RKO (cell line): Measurements from ENCODE around the gene DTWD2.
A peak's percentile ranks its signal among the peaks of the same experiment; 100 is the strongest.
"Not testable (repeated sequence)": the region's sequence is repeated elsewhere in the genome, so short reads cannot be mapped to it uniquely, and the experiment has no call there.

Experiments used
- DNase-seq: peaks from one replicate; pipeline ENCODE4 v3.0.0-alpha.2; 2016; ENCODE audit warnings: low spot score

Gene DTWD2

DNA sequence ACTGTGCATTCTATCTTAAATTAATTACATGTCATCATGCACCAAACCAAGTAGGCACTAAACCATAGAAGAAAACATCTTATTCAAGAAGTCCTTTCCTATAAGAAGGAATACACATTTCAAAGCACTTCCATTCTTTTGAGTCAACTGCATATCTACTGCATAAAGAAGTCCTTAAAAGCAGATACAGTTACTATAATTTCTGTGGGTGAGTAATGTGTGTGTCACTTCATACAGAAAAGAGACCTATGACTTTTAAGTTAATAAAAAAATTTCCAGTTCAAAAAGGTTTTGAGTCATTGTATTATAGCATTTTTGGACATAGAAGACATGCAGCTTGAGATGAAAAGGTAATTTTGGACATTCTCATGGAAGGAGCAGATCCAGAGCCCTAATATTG is 125.0 kb downstream of the DTWD2 start:
- peak; percentile 61 for DNase-seq

- peak; percentile 58 for DNase-seq
Observed at GRCh38 chr5:118862596-118862995, 125.8 kb downstream of the DTWD2 start.

GRCh38 chr5:118857700-118858099 is 130.6 kb downstream of the DTWD2 start:
- DNase-seq, result no peak

DNA sequence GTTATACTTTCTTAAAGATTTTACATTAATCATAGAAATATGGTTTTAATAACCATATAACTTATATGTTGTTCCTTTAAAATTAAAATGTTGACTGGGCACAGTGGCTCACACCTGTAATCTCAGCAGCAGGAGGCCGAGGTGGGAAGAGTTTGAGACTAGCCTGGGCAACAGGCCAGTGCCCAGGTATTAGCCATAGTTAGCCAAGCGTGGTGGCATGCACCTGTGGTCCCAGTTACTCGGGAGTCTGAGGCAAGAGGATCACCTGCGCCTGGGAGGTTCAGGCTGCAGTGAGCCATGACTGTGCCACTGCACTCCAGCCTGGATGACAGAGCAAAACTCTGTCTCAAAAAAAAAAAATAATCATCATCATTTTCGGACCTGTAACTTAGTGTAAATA is 133.5 kb downstream of the DTWD2 start:
- DNase-seq, result no peak

GRCh38 chr5:118851785-118852184 is 136.6 kb downstream of the DTWD2 start:
- DNase-seq, result not testable (repeated sequence)

DNA sequence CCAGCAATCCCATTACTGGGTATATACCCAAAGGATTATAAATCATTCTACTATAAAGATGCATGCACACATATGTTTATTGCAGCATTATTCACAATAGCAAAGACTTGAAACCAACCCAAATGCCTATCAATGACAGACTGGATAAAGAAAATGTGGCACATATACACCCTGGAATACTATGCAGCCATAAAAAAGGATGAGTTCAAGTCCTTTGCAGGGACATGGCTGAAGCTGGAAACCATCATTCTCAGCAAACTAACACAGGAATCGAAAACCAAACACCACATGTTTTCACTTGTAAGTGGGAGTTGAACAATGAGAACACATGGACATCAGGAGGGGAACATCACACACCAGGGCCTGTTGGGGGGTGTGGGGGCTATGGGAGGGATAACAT is 138.8 kb downstream of the DTWD2 start:
- not testable (repeated sequence) for DNase-seq

GRCh38 chr5:118844351-118844750 is 144.0 kb downstream of the DTWD2 start:
- no peak for DNase-seq

- no peak for DNase-seq
Observed at GRCh38 chr5:118834710-118835109, 153.6 kb downstream of the DTWD2 start.

GRCh38 chr5:118832974-118833373 is 155.4 kb downstream of the DTWD2 start:
- no peak for DNase-seq

DNA sequence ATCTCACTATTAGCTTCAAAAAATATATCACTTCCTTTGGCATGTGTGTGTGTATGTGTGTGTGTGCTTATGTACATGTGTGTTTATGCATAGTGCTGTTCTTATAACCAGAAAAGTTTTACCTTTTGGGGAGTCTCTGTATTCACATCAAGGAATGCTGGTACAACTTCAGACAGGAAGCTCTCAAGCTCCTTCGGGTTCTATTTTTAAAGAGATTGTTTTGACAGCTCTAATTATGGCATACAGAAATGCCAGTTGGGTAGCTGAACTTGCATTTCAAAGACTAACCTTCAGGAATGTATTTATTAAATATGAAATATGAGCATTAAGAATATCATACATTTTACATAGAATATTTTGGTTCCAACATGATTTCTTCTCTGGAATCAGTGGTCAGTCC is 163.1 kb downstream of the DTWD2 start:
- no peak for DNase-seq

DNA sequence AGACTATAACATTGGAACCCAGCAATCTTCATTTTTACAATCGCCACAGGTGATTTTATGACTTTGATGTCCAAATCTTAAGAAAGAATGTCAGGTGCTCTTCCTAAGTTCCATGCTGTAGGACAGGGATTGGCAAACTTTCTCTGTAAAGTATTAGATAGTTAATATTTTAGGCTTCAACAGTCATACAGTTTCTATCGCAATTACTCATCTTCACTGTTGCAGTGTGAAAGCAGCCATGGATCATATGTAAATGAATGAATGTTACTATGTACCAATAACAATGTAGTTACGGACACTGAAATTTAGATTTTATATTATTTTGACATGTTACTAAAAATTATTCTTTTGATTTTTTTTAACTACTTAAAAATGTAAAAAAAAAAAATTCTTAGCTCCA is 169.7 kb downstream of the DTWD2 start:
- DNase-seq, result no peak

DNA sequence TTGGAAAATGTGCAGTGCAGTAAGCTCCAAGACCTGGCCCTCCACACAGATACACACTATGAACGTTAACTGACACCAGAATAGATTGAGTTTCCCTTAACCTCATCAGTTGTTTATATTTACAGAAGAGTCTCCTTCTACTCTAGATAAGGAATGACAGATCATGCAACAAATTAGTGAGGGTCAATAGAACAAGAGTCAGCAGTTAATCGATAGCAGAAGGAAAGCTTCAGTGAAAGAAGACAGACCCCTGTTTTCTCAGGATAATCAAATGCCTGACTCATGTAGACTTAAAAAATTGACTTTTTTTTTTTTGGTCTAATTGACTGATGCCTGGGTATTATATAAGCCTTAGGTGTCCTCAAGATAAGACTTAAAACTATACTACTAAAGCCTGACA is 179.9 kb downstream of the DTWD2 start:
- DNase-seq, result no peak

DNA sequence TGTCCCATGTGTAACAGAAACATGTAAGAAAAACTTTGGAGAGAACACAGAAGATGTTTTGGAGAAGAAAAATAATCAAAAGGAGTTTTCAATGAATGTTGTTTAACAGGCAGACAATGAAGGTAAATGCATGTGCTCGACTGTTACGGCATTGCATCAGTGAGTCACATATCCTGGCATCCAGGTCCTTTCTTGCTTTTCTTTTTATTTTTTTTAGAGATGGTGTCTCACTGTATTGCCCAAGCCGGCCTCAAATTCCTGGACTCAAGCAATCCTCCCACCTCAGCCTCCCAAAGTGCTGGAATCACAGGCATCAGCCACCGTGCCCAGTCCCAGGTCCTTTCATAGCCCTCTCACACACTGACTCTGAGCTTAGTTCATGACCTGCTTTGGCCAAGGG is 181.8 kb downstream of the DTWD2 start:
- DNase-seq, result peak; percentile 9

GRCh38 chr5:118802335-118802734 is 186.0 kb downstream of the DTWD2 start:
- no peak for DNase-seq

DNA sequence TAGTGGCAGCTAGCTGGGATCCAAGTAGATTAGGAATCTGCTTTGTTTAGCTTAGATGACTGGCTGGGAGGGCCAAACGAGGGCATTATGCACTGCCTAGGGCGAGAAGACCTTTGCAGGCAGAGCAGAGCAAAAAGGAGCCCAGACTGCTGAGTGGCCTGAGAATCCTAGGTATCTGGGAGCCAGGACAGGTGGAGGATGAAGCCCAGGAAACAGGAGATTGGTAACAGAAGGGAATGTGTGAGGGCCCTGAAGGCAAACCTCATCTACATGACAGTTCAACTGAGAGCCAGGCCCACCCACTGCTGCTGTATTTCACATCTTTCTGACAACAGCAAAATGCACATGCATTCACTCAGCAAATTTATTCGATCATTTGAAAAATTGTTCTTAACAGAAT is 192.3 kb downstream of the DTWD2 start:
- DNase-seq, result no peak

GRCh38 chr5:118794281-118794680 is 194.1 kb downstream of the DTWD2 start:
- no peak for DNase-seq

GRCh38 chr5:118793652-118794051 is 194.7 kb downstream of the DTWD2 start:
- no peak for DNase-seq

DNA sequence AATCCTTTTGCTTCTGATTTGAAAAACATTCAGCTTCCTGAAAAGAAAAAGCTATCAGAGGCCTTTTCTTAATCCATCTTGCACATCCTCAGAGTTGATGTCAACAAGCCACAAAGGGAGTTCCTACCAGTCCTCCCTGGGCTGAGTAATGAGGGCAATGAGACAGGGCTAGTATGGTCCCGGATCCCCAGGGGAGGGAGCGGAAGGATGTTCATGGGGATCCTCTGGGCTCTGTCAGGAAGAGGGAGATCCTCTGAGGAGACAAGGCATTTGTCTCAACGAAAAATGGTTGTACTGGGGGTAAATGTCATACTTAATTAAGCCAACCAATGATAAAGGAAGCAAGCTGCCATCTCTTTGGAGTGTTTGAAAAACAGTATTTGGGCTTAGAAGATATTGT is 195.3 kb downstream of the DTWD2 start:
- DNase-seq, result no peak

GRCh38 chr5:118791926-118792734 is 196.2 kb downstream of the DTWD2 start:
- DNase-seq, result peak; percentile 85

GRCh38 chr5:118789366-118789765 is 199.0 kb downstream of the DTWD2 start:
- no peak for DNase-seq

- no peak for DNase-seq
Observed at GRCh38 chr5:118788351-118788750, 200.0 kb downstream of the DTWD2 start.
